Caco-2 (cell line): ENCODE results near the gene PRKX. TPM values are rescaled to one million over a fixed set of nuclear protein-coding genes. Genes with fewer than 3 reads are reported as not detected.

ENCODE experiments used
- BruUV-seq: library from RNA; stranded (reverse); fragments of 400-500 nt; replicated peaks from 2 replicates; lab custom pipeline; 2021; lab: Mats Ljungman, UMichigan
- CTCF ChIA-PET: fragments of 300-600 bp; sonication (Branson Sonifier 250); formaldehyde crosslinking; loops from one replicate; lab custom pipeline; 2022; ENCODE audit warnings: antibody characterized with exemption; lab: Charles Lee
- POLR2A ChIA-PET: fragments of 300-600 bp; sonication (Branson Sonifier 250); formaldehyde crosslinking; loops from one replicate; lab custom pipeline; 2022; ENCODE audit warnings: antibody characterized with exemption; lab: Charles Lee
- DNase-seq, 2 experiments: peaks; one replicate each; pipeline versions ENCODE4 v3.0.0 to v3.0.0-alpha.2; 2020 to 2022
- H3K27me3 ChIP-seq: replicated peaks from 2 replicates; pipeline ENCODE4 v1.6.0; 2011; ENCODE audit warnings: low read length; ENCODE audit not compliant: control insufficient read depth, insufficient read depth
- H3K36me3 ChIP-seq: 2 replicates; pipeline ENCODE4 v1.5.1; 2011; ENCODE audit warnings: low read length; ENCODE audit not compliant: control insufficient read depth, insufficient read depth
- H3K4me1 ChIP-seq: fragments of 250-450 bp; sonication (Bioruptor Pico); 2 replicates; pipeline ENCODE4 v1.5.1; 2020; ENCODE audit warnings: mild to moderate bottlenecking
- H3K4me3 ChIP-seq: 2 replicates; pipeline ENCODE4 v1.5.1; 2011; ENCODE audit warnings: low read depth, mild to moderate bottlenecking, control low read depth, low read length
- H3K9me3 ChIP-seq: fragments of 250-450 bp; sonication (Bioruptor Pico); 2 replicates; pipeline ENCODE4 v1.5.1; 2020; ENCODE audit warnings: mild to moderate bottlenecking, moderate library complexity
- H3K27ac Mint-ChIP-seq: one replicate; pipeline ENCODE4 v1.8.0; 2022; ENCODE audit warnings: mixed read lengths; ENCODE audit not compliant: unreplicated experiment
- H3K27me3 Mint-ChIP-seq: one replicate; pipeline ENCODE4 v1.8.0; 2022; ENCODE audit warnings: mixed read lengths; ENCODE audit not compliant: insufficient read depth, unreplicated experiment
- H3K36me3 Mint-ChIP-seq: one replicate; pipeline ENCODE4 v1.8.0; 2022; ENCODE audit warnings: mild to moderate bottlenecking, mixed read lengths; ENCODE audit not compliant: insufficient read depth, unreplicated experiment
- H3K4me1 Mint-ChIP-seq: one replicate; pipeline ENCODE4 v1.8.0; 2022; ENCODE audit warnings: low read depth, mixed read lengths; ENCODE audit not compliant: unreplicated experiment
- H3K4me3 Mint-ChIP-seq: one replicate; pipeline ENCODE4 v1.8.0; 2022; ENCODE audit warnings: mild to moderate bottlenecking, moderate library complexity, mixed read lengths; ENCODE audit not compliant: unreplicated experiment
- H3K9me3 Mint-ChIP-seq: one replicate; pipeline ENCODE4 v1.8.0; 2022; ENCODE audit warnings: mixed read lengths; ENCODE audit not compliant: unreplicated experiment
- intact Hi-C: fragments of 100-400 bp; cut with micrococcal nuclease; formaldehyde crosslinking; loops from one replicate; pipeline ENCODE4 v1.10.0; 2022; ENCODE audit not compliant: unreplicated experiment
- total RNA-seq: library from RNA; stranded (reverse); gene quantifications from 2 replicates; pipeline ENCODE4 v1.2.3, GENCODE V29; 2022
- TF ChIP-seq, protein P1 (sequence below), 2 experiments: fragments of 200-600 bp in 1 of 2; IDR thresholded peaks; 1 replicate in 1 of 2; 2 replicates in 1 of 2; pipeline versions ENCODE4 v1.5.1 to v1.8.0; 2011 to 2022; ENCODE audit warnings: antibody characterized with exemption in 1 of 2, control low read depth in 1 of 2, inconsistent platforms in 1 of 2, low read depth in 1 of 2, low read length in 1 of 2, mild to moderate bottlenecking in 1 of 2, moderate library complexity in 1 of 2; ENCODE audit not compliant: insufficient read depth in 1 of 2, severe bottlenecking in 1 of 2, unreplicated experiment in 1 of 2

Gene PRKX
- total RNA-seq, 1 experiment from 2014 or later, result 20.3 TPM

DNA sequence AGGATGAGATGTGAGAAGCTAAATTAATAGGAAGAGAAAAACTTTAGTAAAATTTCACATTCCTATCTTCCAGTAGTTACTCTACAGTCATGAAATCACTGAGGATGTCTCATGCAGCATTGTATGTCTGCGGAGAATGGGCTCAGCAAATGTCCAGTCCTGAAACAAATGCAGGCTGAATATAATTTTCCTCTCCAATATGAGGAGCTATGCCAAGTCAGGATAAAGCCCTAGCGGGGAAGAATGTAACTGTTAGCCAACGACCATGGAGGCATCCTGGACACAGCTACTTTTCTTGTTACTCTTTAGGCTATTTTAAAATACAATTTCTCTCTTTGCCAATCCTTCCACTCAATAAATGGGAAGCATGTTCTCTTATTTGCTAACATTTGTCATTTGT is 127.7 kb downstream of the PRKX start:
- Histone ChIP-seq H3K27me3 (no peaks in the 10 kb centered on the region), H3K36me3 (no peaks in the 10 kb centered on the region), H3K4me1 (no peaks in the 10 kb centered on the region), H3K4me3 (no peak overlapping the region), H3K9me3 (no peaks in the 10 kb centered on the region)
- no peak overlapping the region for H3K4me3 Mint-ChIP-seq
- no TSS peak for BruUV-seq
- peaks cover 10% of the 10 kb centered on the region for H3K27me3 Mint-ChIP-seq
- no peaks in the 10 kb centered on the region for H3K9me3 Mint-ChIP-seq
- CTCF ChIA-PET, result no interaction called here
- H3K27ac Mint-ChIP-seq, result no peak overlapping the region
- TF ChIP-seq, protein P1, sequence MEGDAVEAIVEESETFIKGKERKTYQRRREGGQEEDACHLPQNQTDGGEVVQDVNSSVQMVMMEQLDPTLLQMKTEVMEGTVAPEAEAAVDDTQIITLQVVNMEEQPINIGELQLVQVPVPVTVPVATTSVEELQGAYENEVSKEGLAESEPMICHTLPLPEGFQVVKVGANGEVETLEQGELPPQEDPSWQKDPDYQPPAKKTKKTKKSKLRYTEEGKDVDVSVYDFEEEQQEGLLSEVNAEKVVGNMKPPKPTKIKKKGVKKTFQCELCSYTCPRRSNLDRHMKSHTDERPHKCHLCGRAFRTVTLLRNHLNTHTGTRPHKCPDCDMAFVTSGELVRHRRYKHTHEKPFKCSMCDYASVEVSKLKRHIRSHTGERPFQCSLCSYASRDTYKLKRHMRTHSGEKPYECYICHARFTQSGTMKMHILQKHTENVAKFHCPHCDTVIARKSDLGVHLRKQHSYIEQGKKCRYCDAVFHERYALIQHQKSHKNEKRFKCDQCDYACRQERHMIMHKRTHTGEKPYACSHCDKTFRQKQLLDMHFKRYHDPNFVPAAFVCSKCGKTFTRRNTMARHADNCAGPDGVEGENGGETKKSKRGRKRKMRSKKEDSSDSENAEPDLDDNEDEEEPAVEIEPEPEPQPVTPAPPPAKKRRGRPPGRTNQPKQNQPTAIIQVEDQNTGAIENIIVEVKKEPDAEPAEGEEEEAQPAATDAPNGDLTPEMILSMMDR (IDR thresholded peaks at IDR 0.05; ENCODE audit: insufficient read depth in 1 of 2, low read depth in 1 of 2, low read length in 1 of 2, severe bottlenecking in 1 of 2, unreplicated experiment in 1 of 2), result no peak
- intact Hi-C loops, result no loop called here
- DNase-seq, result no peak
- POLR2A ChIA-PET, result no interaction called here
- H3K36me3 Mint-ChIP-seq, result no peaks in the 10 kb centered on the region
- H3K4me1 Mint-ChIP-seq, result no peaks in the 10 kb centered on the region

- H3K9me3 Mint-ChIP-seq, result no peaks in the 10 kb centered on the region
- H3K27me3 Mint-ChIP-seq, result peaks cover 11% of the 10 kb centered on the region
- intact Hi-C loops, result no loop called here
- BruUV-seq, result no TSS peak
- ChIA-PET CTCF (no interaction called here), POLR2A (no interaction called here)
- Histone ChIP-seq H3K4me3 (no peak overlapping the region), H3K27me3 (no peaks in the 10 kb centered on the region), H3K9me3 (no peaks in the 10 kb centered on the region), H3K36me3 (no peaks in the 10 kb centered on the region), H3K4me1 (no peaks in the 10 kb centered on the region)
- no peaks in the 10 kb centered on the region for H3K4me1 Mint-ChIP-seq
- no peak overlapping the region for H3K4me3 Mint-ChIP-seq
- no peak overlapping the region for H3K27ac Mint-ChIP-seq
- no peaks in the 10 kb centered on the region for H3K36me3 Mint-ChIP-seq
- DNase-seq, result peak in 1 of 2 experiments; percentile 0
- TF ChIP-seq, protein P1 (IDR thresholded peaks at IDR 0.05; ENCODE audit: insufficient read depth in 1 of 2, low read depth in 1 of 2, low read length in 1 of 2, severe bottlenecking in 1 of 2, unreplicated experiment in 1 of 2), result no peak
Observed at GRCh38 chrX:3584415-3584996, 128.9 kb downstream of the PRKX start.

DNA sequence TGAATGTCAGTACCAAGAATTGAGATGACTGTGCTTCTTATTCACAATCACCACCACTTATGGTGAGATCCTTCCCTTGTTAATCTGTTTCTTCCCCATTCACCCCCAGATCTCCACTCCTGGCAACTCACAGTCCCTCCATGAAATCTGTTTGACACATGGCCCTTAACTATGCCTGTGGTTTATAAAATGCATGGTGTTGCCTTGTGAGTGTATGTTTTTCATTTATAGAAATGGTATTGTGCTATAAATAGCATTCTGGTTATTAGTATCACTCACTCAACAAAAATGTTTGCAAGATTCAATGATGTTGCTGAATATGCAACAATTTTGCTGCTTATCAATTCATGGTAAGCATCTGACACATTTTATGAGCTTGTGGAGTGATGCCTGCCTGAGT is 131.0 kb downstream of the PRKX start:
- intact Hi-C loops, result no loop called here
- H3K4me3 Mint-ChIP-seq, result no peak overlapping the region
- Histone ChIP-seq H3K4me1 (no peaks in the 10 kb centered on the region), H3K9me3 (no peaks in the 10 kb centered on the region), H3K4me3 (no peak overlapping the region), H3K27me3 (no peaks in the 10 kb centered on the region), H3K36me3 (no peaks in the 10 kb centered on the region)
- H3K9me3 Mint-ChIP-seq, result no peaks in the 10 kb centered on the region
- no peak for DNase-seq
- H3K36me3 Mint-ChIP-seq, result no peaks in the 10 kb centered on the region
- H3K4me1 Mint-ChIP-seq, result no peaks in the 10 kb centered on the region
- TF ChIP-seq, protein P1 (IDR thresholded peaks at IDR 0.05; ENCODE audit: insufficient read depth in 1 of 2, low read depth in 1 of 2, low read length in 1 of 2, severe bottlenecking in 1 of 2, unreplicated experiment in 1 of 2), result no peak
- no TSS peak for BruUV-seq
- no peak overlapping the region for H3K27ac Mint-ChIP-seq
- CTCF ChIA-PET, result no interaction called here
- POLR2A ChIA-PET, result no interaction called here
- peaks cover 13% of the 10 kb centered on the region for H3K27me3 Mint-ChIP-seq
